H1 (cell line): ENCODE data around the gene GRIFIN. TPM values are rescaled to one million over a fixed set of nuclear protein-coding genes. Genes with fewer than 3 reads are reported as not detected.

Experiments
- CTCF ChIA-PET: fragments of 300-600 bp; sonication (Branson Sonifier 250); formaldehyde crosslinking; loops from one replicate; lab custom pipeline; 2021; ENCODE audit not compliant: partially characterized antibody; lab: Charles Lee
- POLR2A ChIA-PET: fragments of 300-600 bp; sonication (Branson Sonifier 250); formaldehyde crosslinking; loops from one replicate; lab custom pipeline; 2021; ENCODE audit warnings: inconsistent platforms; ENCODE audit not compliant: partially characterized antibody; lab: Charles Lee
- DNase-seq, 2 experiments: peaks; one replicate each; pipeline versions ENCODE4 v3.0.0 to v3.0.0-alpha.2; 2010 to 2022; ENCODE audit warnings: low spot score in 2 of 2, low read depth in 1 of 2, mixed read lengths in 1 of 2
- FAIRE-seq: peaks from 2 replicates; lab custom pipeline; 2011; peaks lifted over from hg19 to GRCh38; lab: Jason Lieb, UNC
- H2AFZ ChIP-seq: 2 replicates; pipeline ENCODE4 v1.8.1; 2012; ENCODE audit warnings: low read length, inconsistent platforms
- H2AK5ac ChIP-seq: 2 replicates; pipeline ENCODE4 v1.6.1; 2013; ENCODE audit warnings: low read depth, low read length
- H2BK120ac ChIP-seq: replicated peaks from 2 replicates; pipeline ENCODE3; 2013; ENCODE audit warnings: low read depth, low read length, inconsistent platforms
- H2BK12ac ChIP-seq: 2 replicates; pipeline ENCODE4 v1.6.1; 2013; ENCODE audit warnings: low read depth, low read length
- H2BK15ac ChIP-seq: 2 replicates; pipeline ENCODE4 v1.6.1; 2013; ENCODE audit warnings: low read length
- H2BK20ac ChIP-seq: 2 replicates; pipeline ENCODE4 v1.6.1; 2013; ENCODE audit warnings: low read length
- H2BK5ac ChIP-seq: 2 replicates; pipeline ENCODE4 v1.6.1; 2013; ENCODE audit warnings: low read depth, low read length
- H3K14ac ChIP-seq: 2 replicates; pipeline ENCODE4 v1.6.1; 2013; ENCODE audit warnings: inconsistent platforms; ENCODE audit not compliant: insufficient read length
- H3K18ac ChIP-seq: 2 replicates; pipeline ENCODE4 v1.6.1; 2013; ENCODE audit warnings: low read length; ENCODE audit errors: extremely low read depth
- H3K23ac ChIP-seq: 2 replicates; pipeline ENCODE4 v1.6.1; 2013; ENCODE audit warnings: inconsistent platforms; ENCODE audit not compliant: insufficient read length
- H3K23me2 ChIP-seq: 2 replicates; pipeline ENCODE4 v1.6.1; 2013; ENCODE audit warnings: low read depth, low read length
- H3K27ac ChIP-seq: 2 replicates; pipeline ENCODE4 v1.6.1; 2011; ENCODE audit warnings: low read depth, low read length, inconsistent platforms
- H3K27me3 ChIP-seq, 4 experiments: replicated peaks in 1 of 4; 1 replicate in 1 of 4; 2 replicates in 3 of 4; pipeline versions ENCODE4 v1.6.1 to v1.8.1; 2011 to 2013; ENCODE audit warnings: low read length in 3 of 4, mild to moderate bottlenecking in 3 of 4, inconsistent platforms in 2 of 4, mixed read lengths in 2 of 4, moderate library complexity in 1 of 4; ENCODE audit not compliant: control insufficient read depth in 3 of 4, insufficient read depth in 3 of 4; ENCODE audit errors: extremely low read depth in 1 of 4
- H3K36me3 ChIP-seq, 4 experiments: 2 replicates each; pipeline versions ENCODE4 v1.6.1 to v1.8.1; 2011 to 2013; ENCODE audit warnings: mild to moderate bottlenecking in 4 of 4, low read length in 3 of 4, moderate library complexity in 2 of 4, control low read depth in 1 of 4, inconsistent platforms in 1 of 4; ENCODE audit not compliant: insufficient read depth in 4 of 4, control insufficient read depth in 2 of 4
- H3K4ac ChIP-seq: replicated peaks from 2 replicates; pipeline ENCODE3; 2013; ENCODE audit warnings: low read length, low read depth, mixed read lengths, inconsistent platforms; ENCODE audit not compliant: insufficient read length
- H3K4me1 ChIP-seq, 4 experiments: replicated peaks in 1 of 4; 1 replicate in 1 of 4; 2 replicates in 3 of 4; pipeline versions ENCODE4 v1.6.1 to v1.8.1; 2011 to 2013; ENCODE audit warnings: low read length in 3 of 4, inconsistent platforms in 2 of 4, mixed read lengths in 1 of 4; ENCODE audit not compliant: insufficient read depth in 4 of 4, control insufficient read depth in 3 of 4
- H3K4me2 ChIP-seq, 2 experiments: 2 replicates each; pipeline versions ENCODE4 v1.6.1 to v1.8.1; 2011 to 2013; ENCODE audit warnings: low read depth in 2 of 2, low read length in 2 of 2, control low read depth in 1 of 2, inconsistent platforms in 1 of 2, mild to moderate bottlenecking in 1 of 2; ENCODE audit not compliant: insufficient read depth in 1 of 2
- H3K4me3 ChIP-seq, 4 experiments: fragments of 200-600, 300-600 bp in 1 of 4; sonication (generic), shearing (Covaris generic), sonication (Bioruptor Twin) in 1 of 4; 2 replicates each; pipeline versions ENCODE4 v1.5.1 to v1.8.1; 2011 to 2016; ENCODE audit warnings: low read length in 4 of 4, low read depth in 3 of 4, control low read depth in 2 of 4, inconsistent platforms in 2 of 4, mild to moderate bottlenecking in 2 of 4, mixed read lengths in 1 of 4, moderate library complexity in 1 of 4; ENCODE audit not compliant: insufficient read depth in 2 of 4; ENCODE audit errors: extremely low read depth in 1 of 4
- H3K56ac ChIP-seq: replicated peaks from 2 replicates; pipeline ENCODE3; 2013; ENCODE audit warnings: low read depth, mild to moderate bottlenecking, mixed read lengths, low read length, inconsistent platforms; ENCODE audit not compliant: insufficient read length
- H3K79me1 ChIP-seq: 2 replicates; pipeline ENCODE4 v1.6.1; 2013; ENCODE audit warnings: low read depth, low read length, control low read depth
- H3K79me2 ChIP-seq, 2 experiments: 2 replicates each; pipeline versions ENCODE4 v1.6.1 to v1.8.1; 2012 to 2013; ENCODE audit warnings: low read length in 2 of 2, mild to moderate bottlenecking in 2 of 2, inconsistent platforms in 1 of 2; ENCODE audit not compliant: insufficient read depth in 2 of 2, control insufficient read depth in 1 of 2
- H3K9ac ChIP-seq, 4 experiments: replicated peaks in 1 of 4; 1 replicate in 1 of 4; 2 replicates in 3 of 4; pipeline versions ENCODE4 v1.6.1 to v1.8.1; 2011 to 2013; ENCODE audit warnings: low read depth in 3 of 4, low read length in 3 of 4, control low read depth in 2 of 4, mild to moderate bottlenecking in 2 of 4, moderate library complexity in 2 of 4, inconsistent platforms in 1 of 4; ENCODE audit errors: extremely low read depth in 1 of 4
- H3K9me3 ChIP-seq, 2 experiments: 2 replicates each; pipeline versions ENCODE4 v1.6.1 to v1.8.1; 2012 to 2013; ENCODE audit warnings: mild to moderate bottlenecking in 2 of 2, moderate library complexity in 2 of 2, control low read depth in 1 of 2, inconsistent platforms in 1 of 2, low read depth in 1 of 2, low read length in 1 of 2, mixed read lengths in 1 of 2; ENCODE audit not compliant: insufficient read depth in 2 of 2
- H4K20me1 ChIP-seq, 2 experiments: replicated peaks in 1 of 2; 2 replicates each; pipeline versions ENCODE3 to v1.8.1; 2011 to 2013; ENCODE audit warnings: inconsistent platforms in 2 of 2, low read length in 2 of 2, mild to moderate bottlenecking in 1 of 2; ENCODE audit not compliant: insufficient read depth in 2 of 2, control insufficient read depth in 1 of 2
- H4K5ac ChIP-seq: 2 replicates; pipeline ENCODE4 v1.6.1; 2013; ENCODE audit warnings: low read length, low read depth, mixed read lengths, inconsistent platforms; ENCODE audit not compliant: insufficient read length
- H4K8ac ChIP-seq: 2 replicates; pipeline ENCODE4 v1.8.0; 2013; ENCODE audit warnings: mild to moderate bottlenecking, moderate library complexity, low read length, inconsistent platforms; ENCODE audit not compliant: insufficient read depth; ENCODE audit errors: extremely low read depth
- H4K91ac ChIP-seq: replicated peaks from 2 replicates; pipeline ENCODE3; 2013; ENCODE audit warnings: low read length, mixed read lengths, inconsistent platforms; ENCODE audit not compliant: insufficient read length
- SIRT6 ChIP-seq: IDR thresholded peaks from one replicate; pipeline ENCODE4 v1.7.1; 2012; ENCODE audit warnings: low read length, inconsistent platforms
- TEAD4 ChIP-seq: IDR thresholded peaks from 2 replicates; pipeline ENCODE4 v1.6.1; 2012; ENCODE audit warnings: low read depth, low read length, inconsistent platforms, mixed read lengths
- WGBS, 2 experiments: shearing (Covaris generic) in 1 of 2; methylation state at CpG; one replicate each; pipeline versions ENCODE4 v1.1.6 to v1.1.7; 2013 to 2015; ENCODE audit warnings: low lambda C conversion rate in 2 of 2, mixed read lengths in 2 of 2, inconsistent platforms in 1 of 2, low coverage in 1 of 2, missing lambda C conversion rate in 1 of 2; ENCODE audit not compliant: insufficient replicate concordance in 2 of 2, insufficient coverage in 1 of 2, insufficient read length in 1 of 2; ENCODE audit errors: extremely low coverage in 1 of 2, missing lambda C conversion rate in 1 of 2; 5-methylcytosine and 5-hydroxymethylcytosine counted together
- polyA plus RNA-seq, 7 experiments: library from polyadenylated mRNA; depleted of rRNA in 3 of 7; stranded (reverse) in 5 of 7; unstranded in 2 of 7; fragments of >200 nt in 5 of 7; fragments of 200-250 nt in 2 of 7; gene quantifications; 1 replicate in 5 of 7; 2 replicates in 1 of 7; 4 replicates in 1 of 7; pipeline versions ENCODE4 v1.2.1 to v1.2.3, GENCODE V29; 2011 to 2013; ENCODE audit warnings: missing spikeins in 2 of 7, mixed read lengths in 2 of 7
- total RNA-seq: library from RNA; stranded (reverse); fragmentation: NEBNext Ultra II Directional; extraction: Animal tissue kit (Norgen Biotek cat#: 25700); gene quantifications from 2 replicates; pipeline ENCODE4 v1.2.1, GENCODE V29; 2021

The GRIFIN gene
- total and polyA plus RNA-seq, 2 of the 8 experiments (the other 6 are each of a cell fraction or from before 2014, with no cell fraction given): not detected

DNA sequence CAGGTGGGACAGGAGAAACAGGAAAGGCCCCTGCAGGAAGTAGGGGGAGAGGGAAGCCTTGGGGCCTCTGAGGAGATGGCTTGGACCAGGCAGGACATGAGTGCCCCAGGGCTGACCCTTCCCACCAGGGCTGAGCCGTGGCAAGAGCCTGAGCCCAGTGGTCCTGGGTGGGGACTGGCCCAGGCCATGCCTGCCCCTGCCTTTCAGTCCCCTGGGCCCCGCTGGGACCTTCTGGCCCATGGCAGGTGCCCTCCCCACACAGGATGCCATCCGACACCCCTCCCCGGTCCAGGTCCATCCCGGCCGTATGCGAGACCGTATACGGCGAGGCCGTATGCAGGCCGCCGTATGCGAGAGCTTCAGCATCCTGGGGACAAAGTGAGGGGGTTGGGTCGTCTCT lies 2.0 kb downstream of the GRIFIN start:
- Histone ChIP-seq H3K9ac (no peak overlapping the region), H3K4ac (peak overlapping the region; percentile 74), H3K27me3 (no peaks in the 10 kb centered on the region; a peak in 2 of 7 replicates), H3K27ac (no peak overlapping the region), H3K36me3 (no peaks in the 10 kb centered on the region), H2AK5ac (no peak overlapping the region), H3K79me2 (no peaks in the 10 kb centered on the region), H3K4me1 (peaks cover 0 to 40% (median 23%) of the 10 kb centered on the region in 4 experiments; a peak in 6 of 7 replicates), H3K23ac (no peak overlapping the region), H2AFZ (no peak overlapping the region), H3K56ac (no peak overlapping the region), H3K4me2 (no peak overlapping the region), H2BK20ac (peak overlapping the region; percentile 98), H4K20me1 (no peaks in the 10 kb centered on the region), H2BK5ac (peak overlapping the region; percentile 95; the same call in 1 of the 2 replicates), H4K8ac (peak overlapping the region; percentile 83; the same call in 1 of the 2 replicates), H3K18ac (peak overlapping the region; percentile 83), H2BK120ac (peak overlapping the region; percentile 69), H2BK15ac (0 out of 2 replicates have a peak overlapping the region, but pooled peaks have one; percentile 46), H3K79me1 (no peaks in the 10 kb centered on the region), H3K23me2 (no peaks in the 10 kb centered on the region; the same call in 1 of the 2 replicates), H3K14ac (no peak overlapping the region), H3K9me3 (no peaks in the 10 kb centered on the region), H4K5ac (no peak overlapping the region), H3K4me3 (no peak overlapping the region), H4K91ac (peak overlapping the region; percentile 78), H2BK12ac (peak overlapping the region; percentile 87; the same call in 1 of the 2 replicates)
- FAIRE-seq: no peak
- ChIA-PET POLR2A (interaction anchor here (0.8 to 1.2 kb wide), 4 partner anchors 8 to 56 kb away, joined by 3 to 5 read pairs (median 3); no protein-coding TSS in a partner anchor), CTCF (interaction anchor here (0.6 to 15.9 kb wide), 9 partner anchors 8 to 201 kb away, joined by 3 to 266 read pairs (median 3); no protein-coding TSS in a partner anchor)
- WGBS, 2 experiments: 46% methylated on average over 13 of the region's 15 CpGs; no CpG with 5 or more reads in 1 of the 2 experiments
- DNase-seq: no peak
- TF ChIP-seq TEAD4 (peak; percentile 14; the same call in 1 of the 2 replicates), SIRT6 (no peak)
